DOHH2 (cell line): ENCODE results near the gene DAPK2.

Experiments
- EZH2phosphoT487 ChIP-seq: fragments of 200-600 bp; sonication (generic); IDR thresholded peaks from 2 replicates; pipeline ENCODE4 v1.6.1; 2017; ENCODE audit warnings: borderline replicate concordance, mild to moderate bottlenecking, antibody characterized with exemption, low read length, moderate library complexity, mixed read lengths
- TF ChIP-seq, protein P1 (sequence below): fragments of 200-600 bp; sonication (generic); IDR thresholded peaks from one replicate; pipeline ENCODE4 v1.5.1; 2014; ENCODE audit warnings: antibody characterized with exemption, mild to moderate bottlenecking, low read depth, low read length; ENCODE audit not compliant: poor library complexity, severe bottlenecking

DNA sequence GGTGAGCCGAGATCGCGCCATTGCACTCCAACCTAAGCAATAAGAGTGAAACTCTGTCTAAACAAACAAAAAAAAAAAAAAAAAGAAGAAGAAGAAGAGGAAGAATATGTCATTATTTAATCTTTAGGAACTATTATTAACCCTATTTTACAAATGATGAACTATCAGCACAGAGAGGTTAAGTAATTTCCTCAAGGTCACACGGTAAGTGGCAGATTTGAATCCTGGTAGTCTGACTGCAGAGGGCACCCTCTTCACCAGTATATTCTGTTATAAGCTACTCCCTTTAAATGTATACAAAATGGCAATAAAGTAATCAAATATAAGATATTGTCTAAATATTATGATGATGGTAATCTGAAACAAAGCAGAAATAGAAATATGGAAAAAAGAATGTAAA, 135.1 kb downstream of the DAPK2 start:
- TF ChIP-seq, protein P1, sequence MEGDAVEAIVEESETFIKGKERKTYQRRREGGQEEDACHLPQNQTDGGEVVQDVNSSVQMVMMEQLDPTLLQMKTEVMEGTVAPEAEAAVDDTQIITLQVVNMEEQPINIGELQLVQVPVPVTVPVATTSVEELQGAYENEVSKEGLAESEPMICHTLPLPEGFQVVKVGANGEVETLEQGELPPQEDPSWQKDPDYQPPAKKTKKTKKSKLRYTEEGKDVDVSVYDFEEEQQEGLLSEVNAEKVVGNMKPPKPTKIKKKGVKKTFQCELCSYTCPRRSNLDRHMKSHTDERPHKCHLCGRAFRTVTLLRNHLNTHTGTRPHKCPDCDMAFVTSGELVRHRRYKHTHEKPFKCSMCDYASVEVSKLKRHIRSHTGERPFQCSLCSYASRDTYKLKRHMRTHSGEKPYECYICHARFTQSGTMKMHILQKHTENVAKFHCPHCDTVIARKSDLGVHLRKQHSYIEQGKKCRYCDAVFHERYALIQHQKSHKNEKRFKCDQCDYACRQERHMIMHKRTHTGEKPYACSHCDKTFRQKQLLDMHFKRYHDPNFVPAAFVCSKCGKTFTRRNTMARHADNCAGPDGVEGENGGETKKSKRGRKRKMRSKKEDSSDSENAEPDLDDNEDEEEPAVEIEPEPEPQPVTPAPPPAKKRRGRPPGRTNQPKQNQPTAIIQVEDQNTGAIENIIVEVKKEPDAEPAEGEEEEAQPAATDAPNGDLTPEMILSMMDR: no peak
- TF ChIP-seq EZH2phosphoT487: no peak
